Neural crest cell (in vitro differentiated cells): ENCODE data around the gene SLC9A7. TPM values are rescaled to one million over a fixed set of nuclear protein-coding genes. Genes with fewer than 3 reads are reported as not detected.

Source experiments
- DNase-seq: peaks from one replicate; pipeline ENCODE4 v3.0.0; 2021; ENCODE audit warnings: low read depth, mixed read lengths, low spot score
- H3K27ac Mint-ChIP-seq: one replicate; pipeline ENCODE4 v1.8.0; 2021; ENCODE audit warnings: mild to moderate bottlenecking, mixed read lengths; ENCODE audit not compliant: unreplicated experiment
- H3K27me3 Mint-ChIP-seq: 2 replicates; pipeline ENCODE4 v1.8.0; 2021; ENCODE audit warnings: low read depth, mild to moderate bottlenecking, mixed read lengths
- H3K36me3 Mint-ChIP-seq: 2 replicates; pipeline ENCODE4 v1.8.0; 2021; ENCODE audit warnings: low read depth, mild to moderate bottlenecking, mixed read lengths
- H3K4me1 Mint-ChIP-seq: 2 replicates; pipeline ENCODE4 v1.8.0; 2021; ENCODE audit warnings: mixed read lengths
- H3K4me3 Mint-ChIP-seq: one replicate; pipeline ENCODE4 v1.8.0; 2021; ENCODE audit warnings: mild to moderate bottlenecking, mixed read lengths
- H3K9me3 Mint-ChIP-seq: 2 replicates; pipeline ENCODE4 v1.8.0; 2021; ENCODE audit warnings: mixed read lengths
- total RNA-seq: library from RNA; stranded (reverse); gene quantifications from 2 replicates; pipeline ENCODE4 v1.2.1, GENCODE V29; 2021
- TF ChIP-seq, protein P1 (sequence below): fragments of 200-600 bp; sonication (generic); conservative IDR thresholded peaks from 2 replicates; pipeline ENCODE4 v1.5.0; 2021; ENCODE audit warnings: antibody characterized with exemption, mild to moderate bottlenecking

The SLC9A7 gene
- total RNA-seq, 1 donor from 2014 or later: 4.3 TPM

GRCh38 chrX:46770817-46771163 lies 11.9 kb upstream of the SLC9A7 start:
- no peak overlapping the region for H3K4me3 Mint-ChIP-seq
- DNase-seq: no peak
- no peaks in the 10 kb centered on the region for H3K36me3 Mint-ChIP-seq
- no peaks in the 10 kb centered on the region for H3K4me1 Mint-ChIP-seq
- H3K9me3 Mint-ChIP-seq: peaks cover 6% of the 10 kb centered on the region
- H3K27me3 Mint-ChIP-seq: no peaks in the 10 kb centered on the region
- H3K27ac Mint-ChIP-seq: no peak overlapping the region
- TF ChIP-seq, protein P1, sequence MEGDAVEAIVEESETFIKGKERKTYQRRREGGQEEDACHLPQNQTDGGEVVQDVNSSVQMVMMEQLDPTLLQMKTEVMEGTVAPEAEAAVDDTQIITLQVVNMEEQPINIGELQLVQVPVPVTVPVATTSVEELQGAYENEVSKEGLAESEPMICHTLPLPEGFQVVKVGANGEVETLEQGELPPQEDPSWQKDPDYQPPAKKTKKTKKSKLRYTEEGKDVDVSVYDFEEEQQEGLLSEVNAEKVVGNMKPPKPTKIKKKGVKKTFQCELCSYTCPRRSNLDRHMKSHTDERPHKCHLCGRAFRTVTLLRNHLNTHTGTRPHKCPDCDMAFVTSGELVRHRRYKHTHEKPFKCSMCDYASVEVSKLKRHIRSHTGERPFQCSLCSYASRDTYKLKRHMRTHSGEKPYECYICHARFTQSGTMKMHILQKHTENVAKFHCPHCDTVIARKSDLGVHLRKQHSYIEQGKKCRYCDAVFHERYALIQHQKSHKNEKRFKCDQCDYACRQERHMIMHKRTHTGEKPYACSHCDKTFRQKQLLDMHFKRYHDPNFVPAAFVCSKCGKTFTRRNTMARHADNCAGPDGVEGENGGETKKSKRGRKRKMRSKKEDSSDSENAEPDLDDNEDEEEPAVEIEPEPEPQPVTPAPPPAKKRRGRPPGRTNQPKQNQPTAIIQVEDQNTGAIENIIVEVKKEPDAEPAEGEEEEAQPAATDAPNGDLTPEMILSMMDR: no peak

DNA sequence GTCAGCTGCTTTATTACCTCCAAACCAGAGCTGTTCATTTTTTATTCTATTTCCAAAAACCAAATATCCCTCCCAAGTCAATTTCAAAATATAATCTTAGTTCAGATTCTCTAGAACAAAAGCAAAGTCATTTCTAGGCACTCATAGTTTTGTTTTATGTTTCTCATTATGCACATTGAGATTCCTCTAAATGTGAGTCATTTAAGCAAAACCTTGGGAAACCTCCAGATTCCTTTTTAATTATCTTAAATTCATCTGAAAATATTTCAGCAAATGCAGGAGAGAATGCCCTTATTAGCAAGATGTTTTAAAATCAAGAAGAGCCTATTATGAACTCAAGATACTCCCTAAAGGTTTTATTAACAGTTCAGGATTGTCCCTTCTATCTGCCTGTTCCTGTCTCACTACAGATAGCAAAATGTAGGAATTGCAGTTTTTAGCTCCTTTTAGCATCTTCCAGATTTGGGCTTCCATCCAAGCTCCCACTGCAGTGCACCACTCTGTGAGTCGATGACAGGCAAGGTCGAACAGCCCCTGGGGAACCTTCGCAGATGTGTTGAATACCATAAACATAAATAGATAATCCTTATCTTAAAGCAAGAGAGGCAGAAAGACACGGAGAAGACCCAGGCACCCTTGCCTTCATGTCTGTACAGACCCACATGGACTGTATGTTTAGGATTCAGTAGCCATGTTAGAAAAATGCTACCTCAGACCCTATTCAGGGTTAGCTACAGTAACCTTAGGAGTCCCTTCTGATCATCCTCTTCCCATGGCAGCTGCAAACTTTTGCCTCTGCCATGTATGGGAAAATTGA lies 11.3 kb upstream of the SLC9A7 start:
- Mint-ChIP-seq H3K27me3 (no peaks in the 10 kb centered on the region), H3K4me1 (no peaks in the 10 kb centered on the region), H3K27ac (no peak overlapping the region), H3K36me3 (no peaks in the 10 kb centered on the region), H3K9me3 (peaks cover 6% of the 10 kb centered on the region), H3K4me3 (no peak overlapping the region)
- TF ChIP-seq, protein P1: no peak
- no peak for DNase-seq

GRCh38 chrX:46762963-46763362 lies 4.0 kb upstream of the SLC9A7 start:
- Mint-ChIP-seq H3K36me3 (no peaks in the 10 kb centered on the region), H3K9me3 (peaks cover 8% of the 10 kb centered on the region), H3K4me3 (no peak overlapping the region), H3K27ac (no peak overlapping the region), H3K4me1 (no peaks in the 10 kb centered on the region), H3K27me3 (peaks cover 21% of the 10 kb centered on the region)
- no peak for DNase-seq
- TF ChIP-seq, protein P1: no peak

DNA sequence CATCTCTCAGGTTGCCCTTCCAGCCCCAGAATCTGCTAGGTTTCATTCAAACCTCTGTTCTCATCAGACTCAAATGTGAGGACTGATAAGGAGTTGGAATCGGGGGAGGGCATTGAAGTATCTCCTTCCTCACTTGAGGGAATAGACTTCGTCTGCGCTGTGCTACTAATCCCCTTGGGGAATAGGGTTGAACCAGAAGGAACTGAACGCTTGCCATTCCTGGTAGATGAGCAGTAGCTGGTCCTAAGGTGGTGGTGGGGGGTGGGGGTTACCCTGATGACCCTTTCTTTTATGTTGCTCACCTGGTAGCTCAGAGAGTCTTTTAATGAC lies 692 bp upstream of the SLC9A7 start:
- TF ChIP-seq, protein P1: no peak
- Mint-ChIP-seq H3K27ac (no peak overlapping the region), H3K4me3 (peak overlapping the region; percentile 76), H3K36me3 (no peaks in the 10 kb centered on the region), H3K27me3 (peaks cover 24% of the 10 kb centered on the region), H3K9me3 (peaks cover 8% of the 10 kb centered on the region), H3K4me1 (no peaks in the 10 kb centered on the region)
- no peak for DNase-seq

GRCh38 chrX:46758163-46758955 lies 559 bp downstream of the SLC9A7 start:
- Mint-ChIP-seq H3K27me3 (peaks cover 24% of the 10 kb centered on the region), H3K36me3 (no peaks in the 10 kb centered on the region), H3K27ac (no peak overlapping the region), H3K9me3 (peaks cover 4% of the 10 kb centered on the region), H3K4me1 (no peaks in the 10 kb centered on the region), H3K4me3 (peak overlapping the region; percentile 90)
- TF ChIP-seq, protein P1: no peak
- peak; percentile 1 for DNase-seq
